ENCODE results near the gene USP20.

GRCh38 chr9:129810788-129811187, 24.5 kb upstream of the USP20 start:
- TF ChIP-seq POLR2A (IDR thresholded peaks at IDR 0.05; ENCODE audit: low read length): no peak
- no peak for TF ChIP-seq GATA1 (IDR thresholded peaks at IDR 0.05; ENCODE audit: low read depth, low read length)

All from erythroblast (primary cell).